B cell (primary cell): Measurements from ENCODE around the gene SUB1.

Experiments used
- CTCF ChIP-seq: fragments of 200-600 bp; IDR thresholded peaks from one replicate; pipeline ENCODE4 v1.8.0; 2022; ENCODE audit warnings: antibody characterized with exemption, mild to moderate bottlenecking
- EZH2 ChIP-seq: IDR thresholded peaks from 2 replicates; pipeline ENCODE4 v1.6.1; 2012; ENCODE audit warnings: borderline replicate concordance, low read depth, mild to moderate bottlenecking, moderate library complexity, low read length; ENCODE audit not compliant: insufficient read depth, poor library complexity, severe bottlenecking

GRCh38 chr5:32651088-32651487 lies 65.7 kb downstream of the SUB1 start:
- TF ChIP-seq CTCF = no peak
- TF ChIP-seq EZH2 = no peak
